GM12878 (cell line): ENCODE results near the gene ZNF467. TPM values are rescaled to one million over a fixed set of nuclear protein-coding genes. Genes with fewer than 3 reads are reported as not detected.

Source experiments
- ATAC-seq: fragments of 200-7000 bp; cut with Tn5 transposase; 3 replicates; pipeline ENCODE4 v1.9.1; 2020; ENCODE audit warnings: mild to moderate bottlenecking, moderate library complexity
- BruUV-seq: library from RNA; stranded (reverse); fragments of 400-500 nt; replicated peaks from 2 replicates; lab custom pipeline; 2021; lab: Mats Ljungman, UMichigan
- CTCF ChIA-PET: fragments of 300-600 bp; sonication (Branson Sonifier 250); formaldehyde crosslinking; extraction: SDS; loops from one replicate; lab custom pipeline; 2021; ENCODE audit warnings: inconsistent platforms; lab: Yijun Ruan, JAX
- POLR2A ChIA-PET: fragments of 350-600 bp; formaldehyde crosslinking; extraction: SDS; loops from one replicate; lab custom pipeline; 2021; ENCODE audit warnings: inconsistent platforms; lab: Charles Lee
- RAD21 ChIA-PET: fragments of 300-600 bp; sonication (Branson Sonifier 250); formaldehyde crosslinking; loops from one replicate; lab custom pipeline; 2023; ENCODE audit warnings: antibody characterized with exemption; ENCODE audit not compliant: unreplicated experiment; lab: Charles Lee
- SMC1A ChIA-PET: fragments of 300-600 bp; sonication (Branson Sonifier 250); formaldehyde crosslinking; loops from one replicate; lab custom pipeline; 2023; ENCODE audit not compliant: unreplicated experiment, uncharacterized antibody; lab: Charles Lee
- DNase-seq: peaks from one replicate; pipeline ENCODE4 v3.0.0-alpha.2; 2011; ENCODE audit warnings: low read depth, low spot score
- FAIRE-seq: peaks from 3 replicates; lab custom pipeline; 2011; peaks lifted over from hg19 to GRCh38; lab: Jason Lieb, UNC
- H2AFZ ChIP-seq: 2 replicates; pipeline ENCODE4 v1.6.0; 2011; ENCODE audit warnings: low read depth, low read length, control low read depth; ENCODE audit not compliant: control insufficient read depth
- H3K27ac ChIP-seq: 2 replicates; pipeline ENCODE4 v1.5.1; 2011; ENCODE audit warnings: control low read depth; ENCODE audit not compliant: control insufficient read depth, insufficient read depth
- H3K27me3 ChIP-seq, 2 experiments: replicated peaks in 1 of 2; 2 replicates each; pipeline versions ENCODE4 v1.6.0 to v1.6.1; 2011; ENCODE audit warnings: low read length in 1 of 2; ENCODE audit not compliant: control insufficient read depth in 2 of 2, insufficient read depth in 2 of 2
- H3K36me3 ChIP-seq, 2 experiments: 2 replicates each; pipeline ENCODE4 v1.5.1; 2011; ENCODE audit warnings: low read length in 1 of 2; ENCODE audit not compliant: control insufficient read depth in 2 of 2, insufficient read depth in 2 of 2
- H3K4me1 ChIP-seq: 2 replicates; pipeline ENCODE4 v1.6.1; 2011; ENCODE audit warnings: mild to moderate bottlenecking, low read length, moderate library complexity, mixed read lengths; ENCODE audit not compliant: control insufficient read depth, insufficient read depth
- H3K4me2 ChIP-seq: 2 replicates; pipeline ENCODE4 v1.6.0; 2011; ENCODE audit warnings: control low read depth; ENCODE audit not compliant: control insufficient read depth, insufficient read depth
- H3K4me3 ChIP-seq: fragments of 200-600 bp; sonication (generic); 2 replicates; pipeline ENCODE4 v1.5.1; 2016
- H3K79me2 ChIP-seq: 2 replicates; pipeline ENCODE4 v1.6.0; 2011; ENCODE audit warnings: low read length; ENCODE audit not compliant: control insufficient read depth, insufficient read depth
- H3K9ac ChIP-seq: 2 replicates; pipeline ENCODE4 v1.8.0; 2011; ENCODE audit warnings: low read length, control low read depth, mixed read lengths; ENCODE audit not compliant: control insufficient read depth, insufficient read depth
- H3K9me3 ChIP-seq: replicated peaks from 3 replicates; pipeline ENCODE4 v1.5.1; 2011; ENCODE audit warnings: mild to moderate bottlenecking, low read length; ENCODE audit not compliant: control insufficient read depth, insufficient read depth
- H4K20me1 ChIP-seq: 2 replicates; pipeline ENCODE4 v1.6.0; 2011; ENCODE audit not compliant: control insufficient read depth, insufficient read depth
- BCLAF1 ChIP-seq: fragments of 450-650 bp; IDR thresholded peaks from 2 replicates; pipeline ENCODE4 v1.6.1; 2017; ENCODE audit warnings: antibody characterized with exemption, mild to moderate bottlenecking, moderate library complexity
- HSF1 ChIP-seq: fragments of 150-350 bp; IDR thresholded peaks from 2 replicates; pipeline ENCODE4 v1.6.1; 2014; ENCODE audit warnings: mild to moderate bottlenecking, low read depth, low read length
- NFYB ChIP-seq: IDR thresholded peaks from 2 replicates; pipeline ENCODE4 v1.6.1; 2011; ENCODE audit warnings: low read depth, mild to moderate bottlenecking, low read length, improper control_type of control experiment, moderate library complexity; ENCODE audit not compliant: insufficient read depth
- STAT1 ChIP-seq: fragments of 450-650 bp; conservative IDR thresholded peaks from 2 replicates; pipeline ENCODE4 v1.6.1; 2014; ENCODE audit warnings: antibody characterized with exemption, mild to moderate bottlenecking
- WGBS: methylation state at CpG from one replicate; pipeline ENCODE4 v1.1.6; 2016; ENCODE audit warnings: low lambda C conversion rate; ENCODE audit not compliant: insufficient replicate concordance, insufficient coverage; ENCODE audit errors: missing lambda C conversion rate; 5-methylcytosine and 5-hydroxymethylcytosine counted together
- in situ Hi-C: fragments of 300-500 bp; cut with MboI; formaldehyde crosslinking; loops from 9 replicates; pipeline ENCODE4 v1.14.3; 2018; ENCODE audit warnings: mixed read lengths
- intact Hi-C: fragments of 100-400 bp; cut with micrococcal nuclease; formaldehyde crosslinking; loops from one replicate; pipeline ENCODE4 v1.14.2; 2022; ENCODE audit not compliant: unreplicated experiment
- polyA plus RNA-seq, 11 experiments: library from polyadenylated mRNA; depleted of rRNA in 4 of 11; unstranded in 6 of 11; stranded (reverse) in 5 of 11; fragments of >200 nt; fragmentation: Nextera tagmentation in 4 of 11; fragmentation: Illumina TruSeq in 1 of 11; extraction: Ambion mirVana in 4 of 11; extraction: Trizol in 1 of 11; gene quantifications; 1 replicate in 1 of 11; 2 replicates in 10 of 11; pipeline versions ENCODE4 v1.2.1 to v1.2.3, GENCODE V29; 2011 to 2016; ENCODE audit warnings: inconsistent platforms in 2 of 11, missing spikeins in 2 of 11, low read depth in 1 of 11
- total RNA-seq, 4 experiments: library from RNA; depleted of rRNA in 3 of 4; stranded (reverse); fragments of >200 nt in 3 of 4; fragmentation: Illumina TruSeq in 1 of 4; extraction: Trizol in 1 of 4; gene quantifications; 2 replicates each; pipeline versions ENCODE4 v1.2.1 to v1.2.3, GENCODE V29; 2013 to 2021
- TF ChIP-seq, protein P1 (sequence below): IDR thresholded peaks from 2 replicates; pipeline ENCODE4 v1.6.1; 2012; ENCODE audit warnings: improper control_type of control experiment, low read depth, low read length; ENCODE audit not compliant: insufficient replicate concordance

ZNF467 gene
- total and polyA plus RNA-seq, 10 of the 15 experiments (the other 5 are each of a cell fraction or from before 2014, with no cell fraction given), result not detected

GRCh38 chr7:149792220-149792595 lies 18.8 kb upstream of the ZNF467 start:
- in situ Hi-C loops, result no loop called here
- no peaks in the 10 kb centered on the region for H3K36me3 ChIP-seq
- no peak overlapping the region for H2AFZ ChIP-seq
- BruUV-seq, result no TSS peak
- ChIA-PET CTCF (no interaction called here), POLR2A (no interaction called here), SMC1A (no interaction called here), RAD21 (no interaction called here)
- no peak overlapping the region for H3K4me3 ChIP-seq
- no peak overlapping the region for H3K9ac ChIP-seq
- H3K4me2 ChIP-seq, result no peak overlapping the region
- FAIRE-seq, result no peak
- H3K4me1 ChIP-seq, result no peaks in the 10 kb centered on the region
- no peak for ATAC-seq
- peaks cover 0 to 1% of the 10 kb centered on the region in 2 experiments; a peak in 2 of 4 replicates for H3K27me3 ChIP-seq
- TF ChIP-seq HSF1 (no peak), NFYB (no peak), STAT1 (no peak), BCLAF1 (no peak)
- TF ChIP-seq, protein P1, sequence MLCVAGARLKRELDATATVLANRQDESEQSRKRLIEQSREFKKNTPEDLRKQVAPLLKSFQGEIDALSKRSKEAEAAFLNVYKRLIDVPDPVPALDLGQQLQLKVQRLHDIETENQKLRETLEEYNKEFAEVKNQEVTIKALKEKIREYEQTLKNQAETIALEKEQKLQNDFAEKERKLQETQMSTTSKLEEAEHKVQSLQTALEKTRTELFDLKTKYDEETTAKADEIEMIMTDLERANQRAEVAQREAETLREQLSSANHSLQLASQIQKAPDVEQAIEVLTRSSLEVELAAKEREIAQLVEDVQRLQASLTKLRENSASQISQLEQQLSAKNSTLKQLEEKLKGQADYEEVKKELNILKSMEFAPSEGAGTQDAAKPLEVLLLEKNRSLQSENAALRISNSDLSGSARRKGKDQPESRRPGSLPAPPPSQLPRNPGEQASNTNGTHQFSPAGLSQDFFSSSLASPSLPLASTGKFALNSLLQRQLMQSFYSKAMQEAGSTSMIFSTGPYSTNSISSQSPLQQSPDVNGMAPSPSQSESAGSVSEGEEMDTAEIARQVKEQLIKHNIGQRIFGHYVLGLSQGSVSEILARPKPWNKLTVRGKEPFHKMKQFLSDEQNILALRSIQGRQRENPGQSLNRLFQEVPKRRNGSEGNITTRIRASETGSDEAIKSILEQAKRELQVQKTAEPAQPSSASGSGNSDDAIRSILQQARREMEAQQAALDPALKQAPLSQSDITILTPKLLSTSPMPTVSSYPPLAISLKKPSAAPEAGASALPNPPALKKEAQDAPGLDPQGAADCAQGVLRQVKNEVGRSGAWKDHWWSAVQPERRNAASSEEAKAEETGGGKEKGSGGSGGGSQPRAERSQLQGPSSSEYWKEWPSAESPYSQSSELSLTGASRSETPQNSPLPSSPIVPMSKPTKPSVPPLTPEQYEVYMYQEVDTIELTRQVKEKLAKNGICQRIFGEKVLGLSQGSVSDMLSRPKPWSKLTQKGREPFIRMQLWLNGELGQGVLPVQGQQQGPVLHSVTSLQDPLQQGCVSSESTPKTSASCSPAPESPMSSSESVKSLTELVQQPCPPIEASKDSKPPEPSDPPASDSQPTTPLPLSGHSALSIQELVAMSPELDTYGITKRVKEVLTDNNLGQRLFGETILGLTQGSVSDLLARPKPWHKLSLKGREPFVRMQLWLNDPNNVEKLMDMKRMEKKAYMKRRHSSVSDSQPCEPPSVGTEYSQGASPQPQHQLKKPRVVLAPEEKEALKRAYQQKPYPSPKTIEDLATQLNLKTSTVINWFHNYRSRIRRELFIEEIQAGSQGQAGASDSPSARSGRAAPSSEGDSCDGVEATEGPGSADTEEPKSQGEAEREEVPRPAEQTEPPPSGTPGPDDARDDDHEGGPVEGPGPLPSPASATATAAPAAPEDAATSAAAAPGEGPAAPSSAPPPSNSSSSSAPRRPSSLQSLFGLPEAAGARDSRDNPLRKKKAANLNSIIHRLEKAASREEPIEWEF, result no peak
- no peaks in the 10 kb centered on the region for H3K9me3 ChIP-seq
- no peaks in the 10 kb centered on the region for H4K20me1 ChIP-seq
- H3K27ac ChIP-seq, result no peak overlapping the region
- DNase-seq, result no peak
- WGBS, result 84% methylated on average over 6 of the region's 15 CpGs
- intact Hi-C loops, result no loop called here
- no peaks in the 10 kb centered on the region for H3K79me2 ChIP-seq
